Fibroblast of upper back skin (primary cell): ENCODE data around the gene HMG20A.

ENCODE experiments used
- DNase-seq: peaks from one replicate; pipeline ENCODE4 v3.0.0-alpha.2; 2013

Gene HMG20A

DNA sequence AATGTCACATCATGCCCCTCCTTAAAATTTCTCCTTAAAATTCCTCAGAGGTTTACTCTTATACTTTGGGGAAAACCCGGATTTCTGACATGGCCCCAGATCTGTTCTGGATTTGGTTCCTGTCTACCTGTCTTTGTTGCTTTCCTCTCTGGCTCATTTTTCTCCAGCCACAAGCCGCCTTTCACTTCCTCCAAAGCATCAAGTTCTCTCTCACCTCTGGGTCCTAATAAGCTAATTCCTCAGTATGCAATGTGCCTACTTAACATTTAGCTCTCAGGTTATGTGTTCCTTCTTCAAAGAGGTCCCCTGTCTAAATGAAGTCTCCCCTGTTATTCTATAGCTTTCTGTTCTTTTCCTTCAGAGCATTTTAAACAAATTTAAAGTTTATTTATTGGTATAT lies 16.1 kb downstream of the HMG20A start:
- no peak for DNase-seq

DNA sequence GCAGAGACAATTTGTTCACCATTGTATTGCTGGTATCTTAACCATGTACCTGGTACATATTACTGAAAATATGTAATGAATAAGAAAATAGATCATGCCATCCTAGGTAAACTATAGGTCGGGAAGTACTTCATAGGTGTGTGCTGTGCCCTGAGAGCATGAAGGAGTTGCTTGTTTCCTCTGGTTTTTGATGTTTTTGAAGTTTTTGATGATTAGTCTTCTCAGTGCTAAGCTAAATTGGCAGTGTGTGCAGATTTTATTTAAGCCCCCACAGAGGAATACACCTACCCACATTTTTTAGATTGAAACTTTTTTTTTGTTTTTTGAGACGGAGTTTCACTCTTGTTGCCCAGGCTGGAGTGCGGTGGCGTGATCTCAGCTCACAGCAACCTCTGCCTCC lies 16.6 kb downstream of the HMG20A start:
- no peak for DNase-seq

DNA sequence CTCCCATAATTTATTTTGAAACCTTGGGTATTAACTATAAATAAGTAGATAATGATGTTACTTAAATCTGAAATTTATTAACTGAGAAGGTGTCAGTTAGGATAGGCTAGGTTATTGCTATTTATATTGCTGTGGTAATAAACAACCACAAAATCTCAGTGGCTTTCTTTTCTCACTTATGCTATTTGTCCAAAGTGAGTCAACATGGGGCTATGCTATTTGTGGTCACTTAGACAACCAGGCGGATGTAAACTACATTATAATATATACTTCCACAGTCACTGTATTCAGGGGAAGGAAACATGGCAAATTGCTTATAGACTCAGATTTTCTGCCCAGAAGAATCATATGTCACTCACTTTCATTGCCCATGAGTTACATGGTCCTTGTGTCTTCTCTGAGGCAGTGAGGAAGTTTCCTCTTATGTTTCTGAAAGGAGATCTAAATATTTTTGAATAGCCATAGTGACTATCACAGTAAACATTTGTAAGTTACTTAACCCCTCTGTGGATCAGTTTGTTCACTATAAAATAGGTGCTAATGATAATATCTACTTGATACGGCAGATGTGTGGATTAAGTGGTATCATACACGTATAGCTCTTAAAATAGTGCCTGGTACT lies 19.8 kb downstream of the HMG20A start:
- peak; percentile 62 for DNase-seq

DNA sequence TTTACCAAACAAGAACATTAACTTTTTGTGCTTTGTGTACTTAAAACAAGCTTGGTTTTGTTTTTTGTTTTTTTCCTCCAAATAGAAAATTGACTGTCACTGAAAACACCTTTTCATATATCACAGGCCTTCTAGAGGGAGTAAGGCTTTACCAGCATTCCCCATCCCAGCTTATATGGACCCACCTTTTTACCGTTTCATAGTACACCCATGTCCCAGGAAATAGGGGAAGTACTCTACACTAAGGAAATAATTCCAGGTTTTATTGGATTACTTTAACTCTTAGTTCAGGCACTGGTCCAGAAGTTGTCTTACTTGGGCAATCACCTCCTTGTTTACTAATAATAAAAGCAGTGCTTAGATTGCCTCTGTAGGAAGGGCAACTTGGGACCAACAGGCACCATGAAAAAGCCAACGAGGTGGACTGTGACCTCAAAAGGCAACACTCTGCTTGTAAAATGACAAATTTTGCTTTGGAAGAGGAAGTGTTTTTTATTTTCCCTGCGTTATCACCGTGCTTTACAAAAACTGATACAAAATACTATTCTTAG lies 26.2 kb downstream of the HMG20A start:
- DNase-seq = no peak

DNA sequence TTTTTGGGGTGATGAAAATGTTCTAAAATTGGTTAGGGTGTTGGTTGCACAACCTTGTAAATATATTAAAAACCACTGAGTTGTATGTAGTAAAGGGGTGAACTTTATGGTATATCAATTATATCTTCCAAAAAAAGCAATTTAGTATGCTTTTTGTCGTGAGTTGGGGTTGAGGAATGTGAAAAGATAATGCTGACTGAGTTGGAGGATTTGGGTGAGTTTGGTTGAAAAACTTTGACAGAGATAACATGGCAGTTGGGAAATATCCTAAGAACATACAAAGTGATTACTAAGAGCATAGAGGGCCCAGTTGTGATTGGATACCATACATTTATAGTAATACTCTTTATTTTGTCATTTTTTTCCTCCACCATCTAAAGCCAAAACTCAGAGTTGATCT lies 33.6 kb downstream of the HMG20A start:
- DNase-seq = no peak

- no peak for DNase-seq
Observed at GRCh38 chr15:77454951-77455350, 34.3 kb downstream of the HMG20A start.

DNA sequence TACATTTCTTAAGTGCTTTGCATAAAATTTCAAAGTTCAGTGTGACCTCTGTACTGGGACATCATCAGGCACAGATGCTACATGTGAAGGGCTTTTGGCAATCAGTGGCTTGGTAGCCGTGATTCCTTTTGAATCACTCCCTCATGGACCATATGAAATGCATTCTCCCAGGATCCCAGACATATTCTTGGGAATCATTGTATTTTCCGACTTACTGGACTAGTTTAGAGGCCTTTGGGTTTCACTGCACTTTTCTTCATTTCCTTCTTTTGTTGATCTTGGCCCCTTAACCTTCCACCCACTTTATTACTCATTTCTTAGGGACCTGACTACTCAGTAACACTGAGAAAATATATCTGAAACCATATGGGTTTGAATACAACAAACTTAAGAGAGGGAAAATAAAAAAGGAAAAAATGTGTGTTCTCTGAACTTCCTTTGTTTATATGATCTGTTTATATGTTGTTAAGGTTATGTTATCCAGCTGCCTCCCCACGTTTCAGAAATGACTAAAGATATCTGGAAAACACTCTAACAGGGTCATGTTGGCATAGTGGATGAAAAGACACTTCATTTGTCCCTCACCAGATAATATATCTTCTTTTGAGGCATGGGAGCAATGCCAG lies 35.1 kb downstream of the HMG20A start:
- peak; percentile 59 for DNase-seq

DNA sequence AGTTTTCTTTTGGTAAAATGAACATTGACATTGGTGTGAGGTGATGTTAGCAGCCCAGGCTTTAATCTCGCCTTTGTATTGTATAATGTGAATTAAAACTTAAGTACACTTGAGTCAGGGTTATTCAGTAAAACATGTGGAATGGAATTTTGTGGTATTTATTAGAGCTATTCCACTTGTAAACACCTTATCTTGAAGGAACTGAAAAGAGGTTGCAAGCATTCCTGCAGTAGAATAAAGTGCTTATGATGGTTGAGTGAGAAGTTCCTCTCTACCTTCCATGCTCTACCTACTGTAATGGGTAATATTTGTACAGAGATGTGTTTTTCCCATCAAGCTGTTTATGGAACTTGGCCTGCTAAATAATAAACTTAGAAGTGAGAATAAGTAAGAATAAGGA lies 36.1 kb downstream of the HMG20A start:
- no peak for DNase-seq

DNA sequence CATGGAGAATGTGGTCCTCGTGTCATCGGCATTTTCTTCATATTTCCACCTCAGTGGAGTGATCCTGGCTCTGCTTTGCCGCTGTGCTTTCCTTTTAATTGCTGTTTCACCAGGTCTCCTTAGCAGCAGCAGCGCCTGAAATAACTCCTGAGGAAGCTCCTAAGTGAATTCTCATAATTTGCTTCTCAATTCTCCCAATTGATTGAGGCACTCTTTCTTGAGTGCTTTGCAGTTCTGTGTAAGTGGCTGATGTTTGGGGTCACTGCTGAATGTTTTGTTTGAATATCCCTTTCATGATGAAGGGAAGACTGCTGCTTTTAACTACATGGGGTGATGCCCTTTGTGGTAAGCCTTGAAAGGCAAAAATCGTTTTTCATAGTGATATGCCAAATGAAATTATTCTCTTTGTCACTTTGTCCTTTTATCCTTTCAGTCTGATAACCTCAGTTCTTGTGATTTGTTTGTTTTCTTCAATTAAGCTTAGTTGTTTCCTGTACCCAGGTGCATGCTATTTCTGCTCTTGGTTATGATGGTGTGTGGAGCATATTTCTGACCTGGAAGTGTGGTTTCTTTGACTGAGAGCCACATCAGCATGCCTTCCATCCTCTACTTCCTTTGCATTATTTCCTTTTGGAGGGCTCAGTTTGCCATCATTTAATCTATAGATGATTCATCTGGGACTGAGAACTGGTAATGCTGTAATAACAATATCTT lies 36.7 kb downstream of the HMG20A start:
- peak; percentile 33 for DNase-seq

DNA sequence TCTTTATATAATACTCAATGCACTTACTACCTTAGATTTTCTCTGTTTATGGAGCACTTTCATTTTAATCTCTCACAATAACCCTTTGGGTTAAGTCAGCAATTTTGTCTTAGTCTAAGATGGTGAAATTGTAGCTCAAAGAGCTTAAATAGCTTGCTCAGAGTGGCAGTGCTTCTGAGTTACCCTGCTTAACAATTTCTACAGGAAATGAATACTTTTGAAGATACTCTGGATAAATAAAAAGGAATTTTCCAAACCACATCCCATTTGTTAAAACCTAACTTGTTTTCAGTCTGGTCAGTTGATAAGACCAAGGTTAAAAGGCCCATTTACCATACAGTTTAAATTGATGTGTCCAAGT lies 37.2 kb downstream of the HMG20A start:
- DNase-seq = peak; percentile 53

DNA sequence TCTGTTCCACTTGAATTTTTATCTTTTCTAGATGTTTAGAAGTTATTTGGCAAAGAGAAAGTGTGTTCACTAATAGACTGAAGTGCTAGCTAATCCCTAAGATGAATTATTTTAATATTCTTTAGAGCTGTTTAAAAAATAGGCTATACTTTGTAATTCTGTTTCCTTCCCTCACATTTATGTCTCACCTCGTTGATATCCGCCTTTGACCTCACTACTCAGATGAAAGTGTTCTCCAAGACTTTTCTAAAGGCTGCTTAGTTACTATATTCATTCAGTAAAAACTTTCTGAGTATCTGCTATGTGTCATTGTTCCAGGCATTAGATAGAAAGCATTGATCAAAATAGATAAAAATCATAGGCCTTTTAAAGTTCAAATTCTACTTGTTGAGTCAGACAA lies 38.3 kb downstream of the HMG20A start:
- DNase-seq = no peak

- peak; percentile 72 for DNase-seq
Observed at GRCh38 chr15:77461486-77461885, 40.8 kb downstream of the HMG20A start.

DNA sequence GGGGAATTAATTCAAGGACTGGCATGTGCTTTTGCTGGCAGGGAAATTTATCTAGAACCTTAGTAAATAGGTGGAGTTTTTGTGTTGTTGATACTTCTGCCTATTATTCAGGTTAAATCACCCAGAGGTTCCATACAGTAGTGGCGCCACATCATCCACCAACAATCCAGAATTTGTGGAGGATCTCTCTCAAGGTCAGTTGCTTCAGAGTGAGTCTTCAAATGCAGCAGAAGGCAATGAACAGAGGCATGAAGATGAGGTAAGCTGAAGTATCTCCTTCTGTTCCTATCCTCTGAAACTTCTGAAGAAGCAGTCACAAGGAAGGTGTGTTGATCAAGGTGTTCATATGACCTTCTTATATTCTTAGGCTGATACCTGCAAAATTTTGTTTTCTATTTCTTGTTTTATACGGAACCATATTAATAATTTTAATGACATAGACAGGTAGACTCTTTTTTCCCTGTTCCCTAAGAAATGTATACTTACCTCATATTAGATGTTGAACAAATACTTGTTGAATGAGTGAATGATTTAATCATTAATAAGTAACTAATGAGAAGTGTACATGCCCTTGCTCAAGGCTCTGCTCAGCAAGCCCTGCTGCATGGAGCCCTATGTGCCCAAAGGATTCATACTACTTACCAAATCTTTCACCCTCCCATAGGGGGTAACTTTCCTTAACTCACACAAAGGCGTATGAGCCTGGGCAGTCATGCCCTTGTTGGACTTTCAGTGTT lies 43.6 kb downstream of the HMG20A start:
- DNase-seq = no peak

GRCh38 chr15:77466521-77466920 lies 45.8 kb downstream of the HMG20A start:
- DNase-seq = no peak

DNA sequence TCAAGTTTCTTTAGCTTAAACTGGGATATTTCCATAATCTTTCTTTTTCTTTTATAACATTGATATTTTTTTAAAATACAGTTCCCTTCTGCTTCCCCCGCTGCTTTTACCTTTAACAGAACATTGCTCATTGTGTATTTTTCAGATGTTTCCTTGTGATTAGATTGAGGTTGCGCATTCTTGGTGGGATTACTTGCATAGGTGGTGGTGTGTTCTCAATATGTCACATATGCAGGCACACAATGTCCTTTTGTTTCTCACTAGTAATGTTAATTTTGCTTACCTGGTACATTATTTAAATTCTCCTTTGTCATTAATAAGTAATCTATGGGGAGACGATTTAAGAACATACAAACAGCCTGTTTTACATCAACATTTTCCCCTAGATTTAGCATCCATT lies 48.2 kb downstream of the HMG20A start:
- no peak for DNase-seq

- no peak for DNase-seq
Observed at GRCh38 chr15:77470235-77470634, 49.5 kb downstream of the HMG20A start.

DNA sequence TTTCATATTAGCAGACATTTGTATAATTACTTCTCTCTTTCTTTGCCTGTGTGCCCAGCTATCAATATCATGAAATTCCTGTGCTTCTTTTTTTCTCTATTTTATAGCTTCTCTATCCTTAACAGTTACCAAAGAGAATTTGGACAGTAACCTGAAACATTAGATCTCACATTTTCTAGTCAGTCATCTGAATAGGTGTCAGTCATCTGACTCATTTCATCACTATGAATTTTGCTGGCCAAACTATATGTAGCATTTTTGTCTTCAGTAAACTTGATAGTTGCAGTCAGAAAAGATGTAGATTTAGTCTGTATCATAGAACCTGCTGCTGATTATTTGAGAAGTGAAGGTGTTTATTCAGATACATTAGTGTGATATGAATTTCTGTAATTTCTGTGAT lies 52.6 kb downstream of the HMG20A start:
- DNase-seq = peak; percentile 29

- no peak for DNase-seq
Observed at GRCh38 chr15:77474310-77474988, 53.8 kb downstream of the HMG20A start.

DNA sequence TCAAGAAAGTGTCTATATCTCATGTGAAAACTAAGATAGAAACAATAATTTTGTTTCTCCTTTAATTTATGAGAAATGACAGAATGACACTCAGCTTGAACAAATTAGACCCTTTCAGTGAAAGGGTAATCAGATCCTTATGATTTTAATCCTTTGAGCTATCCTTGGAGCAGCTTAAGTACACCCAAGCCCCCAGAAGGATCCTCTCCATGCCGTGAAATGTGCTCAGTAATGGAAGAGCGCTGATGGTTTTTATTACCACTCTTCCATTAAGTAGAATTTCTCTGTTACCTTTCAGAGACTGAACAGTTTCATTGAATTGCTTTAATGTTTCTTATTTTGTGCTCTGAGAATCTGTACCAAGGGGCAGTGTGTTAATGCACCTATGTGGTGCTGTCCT lies 54.3 kb downstream of the HMG20A start:
- no peak for DNase-seq

DNA sequence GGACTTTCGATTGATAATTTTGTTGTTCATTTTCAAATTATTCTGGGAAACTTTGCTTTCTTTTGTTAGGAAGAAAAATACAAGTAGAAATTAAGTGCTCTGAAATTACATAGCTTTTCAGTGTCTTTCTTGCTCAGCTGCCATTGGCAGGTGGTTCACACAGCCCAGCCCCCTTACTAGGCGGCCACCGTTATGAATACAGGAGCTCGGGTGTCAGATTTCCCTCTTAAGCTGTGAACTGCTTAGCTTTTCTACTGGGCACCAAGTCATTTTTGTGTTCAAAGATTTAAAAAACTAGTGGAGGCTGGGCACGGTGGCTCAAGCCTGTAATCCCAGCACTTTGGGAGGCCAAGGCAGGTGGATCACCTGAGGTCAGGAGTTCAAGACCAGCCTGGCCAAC lies 55.2 kb downstream of the HMG20A start:
- DNase-seq = no peak

DNA sequence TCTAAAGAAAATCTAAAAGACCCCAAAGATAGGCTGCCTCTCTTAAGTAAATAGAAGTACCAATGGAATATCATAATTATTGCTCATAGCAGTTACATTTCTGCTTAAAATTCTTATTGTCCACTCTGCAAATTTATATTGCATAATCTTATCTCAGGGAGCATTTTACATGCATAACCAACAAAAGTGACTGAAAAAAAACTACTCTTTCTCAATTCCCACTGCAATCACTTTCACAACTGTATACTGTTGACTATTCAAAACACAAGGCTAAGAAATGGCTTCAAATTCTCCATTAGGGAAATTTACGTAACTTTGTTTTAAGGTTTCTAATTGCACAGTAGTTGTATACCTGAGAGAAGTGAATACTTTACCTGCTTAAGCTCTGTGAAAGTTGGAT lies 56.3 kb downstream of the HMG20A start:
- DNase-seq = no peak

- no peak for DNase-seq
Observed at GRCh38 chr15:77478051-77478450, 57.4 kb downstream of the HMG20A start.

GRCh38 chr15:77479015-77479414 lies 58.3 kb downstream of the HMG20A start:
- no peak for DNase-seq
